ENCODE results near the gene MAP2K5.

The MAP2K5 gene

GRCh38 chr15:67560320-67560719, 17.8 kb downstream of the MAP2K5 start:
- DNase-seq, result no peak

- DNase-seq, result no peak
Observed at GRCh38 chr15:67563092-67563491, 20.6 kb downstream of the MAP2K5 start.

DNA sequence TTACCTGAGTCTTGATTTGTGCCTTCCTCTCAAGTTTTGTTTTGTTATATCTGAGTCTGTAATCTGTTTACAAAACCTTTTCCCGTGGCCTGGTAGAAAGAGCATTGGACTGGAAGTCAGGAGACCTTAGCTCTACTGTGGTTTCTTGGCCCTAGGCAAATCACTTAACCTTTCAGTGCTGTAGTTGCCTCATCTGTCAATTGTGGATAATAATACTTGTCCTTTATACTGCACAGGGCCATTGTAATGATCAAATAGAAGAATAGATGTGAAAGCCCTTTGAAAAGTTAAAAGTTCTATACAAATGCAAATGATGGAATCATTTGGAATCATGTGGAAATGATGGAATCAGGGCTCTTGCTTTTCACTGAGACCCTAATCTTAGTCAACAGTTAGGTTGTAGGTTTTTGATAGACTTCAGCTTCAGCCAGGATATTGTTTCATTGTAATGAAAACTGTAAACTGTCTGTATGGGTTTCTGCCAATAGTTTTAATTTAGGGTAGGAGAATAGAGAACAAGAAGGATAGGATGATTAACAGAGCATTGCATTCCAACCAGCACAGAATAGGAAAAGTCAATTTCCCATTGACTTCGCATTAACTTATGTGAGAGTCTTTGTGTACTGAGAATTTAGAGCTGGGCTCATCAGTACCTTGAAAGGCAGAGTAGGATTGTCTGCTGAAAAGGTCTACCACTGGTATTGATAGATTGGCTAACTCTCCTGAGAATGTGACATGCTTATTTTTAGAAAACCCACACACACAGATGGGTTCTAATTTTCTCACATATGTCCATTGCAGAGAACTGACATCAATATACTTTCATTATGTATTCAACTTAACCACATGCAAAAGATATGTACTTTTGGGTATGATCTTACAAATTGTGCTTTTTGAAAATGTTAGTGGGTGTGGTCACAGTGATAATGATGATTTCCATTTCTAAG, 21.8 kb downstream of the MAP2K5 start:
- peak; percentile 18 for DNase-seq

DNA sequence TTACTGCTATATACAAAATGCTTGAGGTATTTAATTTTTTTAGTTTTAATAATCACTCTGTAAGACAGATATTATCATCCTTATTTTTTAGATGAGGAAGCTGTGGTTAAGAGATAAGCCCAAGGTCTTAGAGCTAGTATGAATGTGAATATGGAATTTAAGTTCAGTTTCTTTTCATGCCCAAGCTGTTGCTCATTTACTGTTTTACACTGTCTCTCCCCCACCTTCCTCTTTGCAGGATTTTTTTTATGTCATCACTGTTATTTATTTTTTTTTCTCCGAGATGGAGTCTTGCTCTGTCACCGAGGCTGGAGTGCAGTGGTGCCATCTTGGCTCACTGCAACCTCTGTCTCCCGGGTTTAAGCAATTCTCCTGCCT, 22.5 kb downstream of the MAP2K5 start:
- peak; percentile 7 for DNase-seq

- no peak for DNase-seq
Observed at GRCh38 chr15:67569668-67570067, 27.2 kb downstream of the MAP2K5 start.

GRCh38 chr15:67570875-67571647, 28.6 kb downstream of the MAP2K5 start:
- DNase-seq, result no peak

- no peak for DNase-seq
Observed at GRCh38 chr15:67571648-67572415, 29.3 kb downstream of the MAP2K5 start.

- DNase-seq, result no peak
Observed at GRCh38 chr15:67573194-67573593, 30.7 kb downstream of the MAP2K5 start.

DNA sequence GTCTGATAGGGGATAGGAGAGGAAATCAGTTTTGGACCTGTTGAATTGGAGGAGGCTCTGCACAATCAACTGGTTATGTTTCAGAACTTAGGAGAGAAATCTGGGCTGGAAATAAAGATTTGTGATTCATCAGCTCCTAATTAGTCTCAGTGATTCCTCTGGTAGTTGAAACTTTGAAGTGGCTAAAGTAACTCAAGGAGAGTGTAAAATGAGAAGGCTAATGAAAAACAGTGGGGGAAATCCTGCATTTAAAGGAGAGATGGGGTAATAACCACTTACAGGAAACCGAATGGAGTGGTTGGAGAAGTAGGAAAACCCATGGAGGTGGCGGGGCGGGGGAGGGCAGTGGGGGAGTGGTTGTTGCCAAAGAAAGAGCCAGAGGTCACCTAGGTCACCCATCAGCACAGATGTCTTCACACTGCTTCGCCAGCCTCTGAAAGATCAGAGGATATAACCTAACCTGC, 32.6 kb downstream of the MAP2K5 start:
- DNase-seq, result no peak

DNA sequence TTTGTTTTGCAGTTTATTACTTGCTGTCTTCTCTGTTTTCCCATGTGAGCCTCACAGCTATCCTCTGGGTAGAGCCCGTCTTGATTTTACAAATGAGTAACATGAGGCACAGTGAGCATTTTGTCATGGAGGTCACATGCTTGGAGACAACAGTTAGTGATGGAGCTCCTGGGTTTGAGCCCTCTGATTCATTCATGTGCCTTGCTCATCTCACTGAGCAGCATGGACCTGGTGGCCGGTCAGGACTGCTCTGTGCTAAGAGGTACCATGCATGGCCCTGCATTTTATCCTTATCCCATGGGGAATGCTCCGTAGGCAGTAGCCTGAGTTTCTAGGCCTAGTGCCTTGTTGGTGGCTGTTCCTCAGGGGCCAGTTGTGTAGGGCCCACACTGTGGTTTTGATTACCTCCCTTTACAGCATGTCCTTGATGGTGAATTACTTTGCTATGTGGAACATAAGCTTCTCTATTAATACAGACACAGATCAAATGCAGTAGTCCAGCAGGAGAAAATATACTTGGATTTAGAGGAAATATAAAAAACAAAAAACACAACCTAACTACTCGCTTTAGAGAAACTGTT, 35.6 kb downstream of the MAP2K5 start:
- no peak for DNase-seq

DNA sequence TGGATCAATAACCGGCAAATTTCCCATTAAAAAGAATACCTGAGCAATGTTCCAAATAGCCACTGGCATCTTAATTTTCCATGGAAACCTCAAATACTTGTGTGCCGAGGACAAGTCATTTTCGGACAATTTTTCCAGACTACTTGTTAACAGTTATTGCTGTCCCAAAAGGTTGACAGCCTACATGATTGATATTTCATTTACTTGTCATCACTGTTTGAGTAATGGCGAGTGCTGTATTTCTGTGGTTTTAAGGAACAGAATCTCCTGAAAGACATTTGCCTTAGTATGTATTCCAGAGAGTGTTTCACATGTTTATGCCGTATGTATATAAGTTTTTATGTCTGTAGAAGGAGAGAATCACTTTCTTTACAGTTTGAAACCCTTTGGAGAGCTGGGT, 36.7 kb downstream of the MAP2K5 start:
- no peak for DNase-seq

DNA sequence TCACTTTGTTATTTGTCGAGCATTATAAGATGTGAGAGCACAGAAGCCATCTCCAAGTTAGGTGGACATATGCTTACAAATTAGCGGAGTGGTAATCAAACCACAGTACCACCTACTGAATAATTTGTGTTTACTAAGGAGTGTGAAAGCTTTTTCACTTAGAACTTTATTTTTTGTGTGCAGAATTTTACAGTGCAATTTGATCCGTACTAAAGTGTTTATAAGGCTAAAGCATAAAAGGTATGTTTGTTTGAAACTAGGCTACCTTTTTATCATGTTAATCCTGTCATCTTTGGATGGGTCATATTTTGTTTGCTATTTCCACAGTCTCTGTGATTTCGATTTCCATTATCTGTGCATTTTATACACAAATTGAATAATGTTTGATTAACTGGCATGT, 37.5 kb downstream of the MAP2K5 start:
- no peak for DNase-seq

- DNase-seq, result no peak
Observed at GRCh38 chr15:67584157-67584556, 41.7 kb downstream of the MAP2K5 start.

DNA sequence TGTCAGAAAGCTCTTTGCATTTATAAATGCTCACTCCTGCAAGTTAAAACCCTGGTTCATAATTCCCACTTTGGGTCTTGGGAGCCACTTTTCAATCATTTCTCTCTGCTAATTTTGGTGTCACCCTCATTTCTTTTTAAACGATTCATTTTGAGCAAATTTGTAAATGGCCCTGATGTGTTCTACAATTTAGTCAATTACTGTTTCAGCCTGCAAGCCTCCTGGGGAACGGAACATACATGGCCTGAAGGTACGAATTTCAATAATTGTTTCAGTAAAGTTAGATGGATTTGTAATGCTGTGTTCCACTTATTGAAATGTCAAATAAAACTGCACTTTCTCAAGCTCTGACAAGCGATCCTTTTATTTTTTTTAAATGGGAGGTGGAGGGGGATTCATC, 43.2 kb downstream of the MAP2K5 start:
- no peak for DNase-seq

GRCh38 chr15:67587331-67587730, 44.8 kb downstream of the MAP2K5 start:
- no peak for DNase-seq

DNA sequence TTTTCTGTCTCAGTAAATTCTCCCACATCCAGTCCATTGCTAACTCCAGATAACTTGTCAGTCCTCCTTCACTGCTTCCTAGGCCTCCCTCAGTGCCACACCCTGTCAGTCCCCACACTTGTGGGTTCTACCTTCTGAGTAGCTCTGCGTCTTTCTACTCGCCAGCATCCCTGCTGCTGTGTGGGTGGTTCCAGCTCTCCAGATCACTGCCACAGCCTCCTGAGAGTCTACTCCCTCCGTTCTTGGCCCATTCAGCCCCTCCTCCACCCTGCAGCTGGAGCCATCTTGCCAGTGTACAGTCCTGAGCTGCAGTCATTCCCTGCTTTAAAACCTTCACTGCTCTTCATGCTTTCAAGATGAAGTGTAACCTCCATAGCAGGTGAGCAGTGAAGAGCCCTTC, 45.3 kb downstream of the MAP2K5 start:
- no peak for DNase-seq

DNA sequence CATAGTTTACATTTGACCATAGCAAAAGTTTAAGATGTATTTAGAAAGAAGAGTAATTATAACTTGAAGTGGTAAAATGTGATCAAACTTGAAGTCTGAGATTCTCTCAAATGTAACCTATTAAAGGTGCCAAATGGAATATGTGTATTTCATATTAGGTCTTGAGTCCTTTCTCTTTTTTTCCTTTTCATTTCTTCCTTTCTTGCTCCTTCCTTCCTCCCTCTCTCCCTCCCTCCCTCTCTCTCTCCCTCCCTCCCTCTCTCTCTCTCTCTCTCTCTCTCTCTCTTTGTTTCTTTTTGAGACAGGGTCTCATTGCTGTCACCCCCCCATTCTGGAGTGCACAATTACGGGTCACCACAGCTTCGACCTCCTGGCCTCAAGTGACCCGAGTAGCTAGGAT, 47.7 kb downstream of the MAP2K5 start:
- DNase-seq, result no peak

- DNase-seq, result no peak
Observed at GRCh38 chr15:67592245-67592644, 49.7 kb downstream of the MAP2K5 start.

DNA sequence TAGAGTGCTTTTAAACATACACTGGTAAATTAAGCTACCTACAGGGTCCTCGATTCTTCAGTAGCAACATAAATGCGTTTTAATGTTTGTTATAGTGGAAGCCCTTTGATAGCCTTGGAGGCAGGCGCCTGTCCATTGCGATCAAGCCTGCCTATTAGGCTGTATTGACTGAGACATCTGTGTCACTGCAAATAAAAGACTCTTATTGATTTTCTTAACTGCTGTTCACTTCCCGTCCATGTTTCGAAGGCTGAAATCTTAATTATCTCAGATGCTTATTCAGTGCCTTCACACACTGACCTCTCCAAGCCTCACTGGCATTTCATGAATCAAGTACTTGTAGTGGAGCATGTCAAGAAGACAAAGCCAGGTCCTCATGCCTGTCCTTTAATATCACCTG, 51.1 kb downstream of the MAP2K5 start:
- DNase-seq, result no peak

DNA sequence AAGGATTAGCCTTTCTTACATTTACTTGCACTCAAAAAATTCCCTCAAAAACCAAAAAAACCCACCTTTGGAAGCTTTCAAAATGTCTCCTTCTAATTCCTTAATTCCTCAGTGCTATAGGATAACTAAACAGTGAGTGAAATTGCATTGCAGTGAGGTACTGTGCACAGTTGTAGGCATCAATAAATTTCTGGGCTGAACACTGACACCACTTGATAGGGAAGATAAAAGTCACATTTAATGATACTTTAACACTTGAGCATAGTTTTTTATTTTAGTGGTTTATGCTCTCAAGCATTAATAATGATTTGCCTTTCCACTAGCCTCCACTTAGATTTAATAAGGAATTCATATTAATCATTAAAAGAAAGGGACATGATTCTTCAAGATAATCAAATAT, 52.3 kb downstream of the MAP2K5 start:
- no peak for DNase-seq

- DNase-seq, result no peak
Observed at GRCh38 chr15:67595572-67595971, 53.1 kb downstream of the MAP2K5 start.

- DNase-seq, result no peak
Observed at GRCh38 chr15:67601073-67601472, 58.6 kb downstream of the MAP2K5 start.

DNA sequence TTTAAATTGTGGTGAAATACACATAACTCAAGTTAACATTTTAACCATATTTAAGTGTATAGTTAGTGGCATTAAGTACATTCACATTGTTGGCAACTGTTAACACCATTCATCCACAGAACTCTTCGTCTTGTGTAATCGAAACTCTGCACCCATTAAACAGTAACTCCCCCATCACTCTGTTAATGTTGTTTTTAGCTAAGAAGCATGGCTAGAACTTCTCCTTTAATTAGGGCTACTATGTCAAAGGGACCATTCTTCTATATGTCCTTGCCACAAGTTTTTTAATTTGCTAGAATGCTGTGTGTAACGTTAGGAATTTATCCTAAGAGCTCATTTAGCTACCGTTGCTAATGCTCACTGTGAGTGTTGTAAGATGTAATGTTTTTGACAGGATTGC, 60.6 kb downstream of the MAP2K5 start:
- no peak for DNase-seq

Data from activated CD4-positive, alpha-beta T cell treated with anti-CD3 and anti-CD28 coated beads, Interleukin-2, amount 50 U/mL, for 16 hours (primary cell).